Right lobe of liver (tissue), 6 donors: Measurements from ENCODE around the gene IFNL2. TPM values are rescaled to one million over a fixed set of nuclear protein-coding genes. Genes with fewer than 3 reads are reported as not detected.

Experiments used
- ATAC-seq, 4 donors: fragments of 200-7000 bp; cut with Tn5 transposase; one replicate each; pipeline ENCODE4 v1.9.1; 2020; ENCODE audit warnings: mild to moderate bottlenecking in 4 of 4, moderate library complexity in 4 of 4
- DNase-seq, 3 donors: peaks; one replicate each; pipeline ENCODE4 v3.0.0-alpha.2; 2020
- H3K27ac ChIP-seq, 3 donors: fragments of 200-600 bp; one replicate each; pipeline ENCODE4 v1.8.0; 2022
- H3K27me3 ChIP-seq, 2 donors: fragments of 200-600 bp; one replicate each; pipeline ENCODE4 v1.8.0; 2022
- H3K36me3 ChIP-seq, 4 donors: fragments of 200-600 bp; sonication (generic) in 1 of 4; one replicate each; pipeline versions ENCODE4 v1.5.1 to v1.8.0; 2017 to 2022; ENCODE audit warnings: control low read depth in 1 of 4
- H3K4me1 ChIP-seq, 4 donors: fragments of 200-600 bp; sonication (generic) in 1 of 4; one replicate each; pipeline versions ENCODE4 v1.5.1 to v1.8.0; 2017 to 2022; ENCODE audit warnings: control low read depth in 1 of 4
- H3K4me3 ChIP-seq, 3 donors: fragments of 200-600 bp; one replicate each; pipeline ENCODE4 v1.8.0; 2022
- H3K9me3 ChIP-seq, 4 donors: fragments of 200-600 bp; sonication (generic) in 1 of 4; one replicate each; pipeline versions ENCODE4 v1.5.1 to v1.8.0; 2017 to 2022; ENCODE audit warnings: control low read depth in 1 of 4
- CTCF ChIP-seq, 4 donors: fragments of 200-600 bp in 3 of 4; fragments of 450-650 bp in 1 of 4; IDR thresholded peaks; one replicate each; pipeline versions ENCODE4 v1.5.1 to v1.8.0; 2016 to 2022; ENCODE audit warnings: antibody characterized with exemption in 4 of 4, mild to moderate bottlenecking in 2 of 4
- POLR2A ChIP-seq: fragments of 450-650 bp; IDR thresholded peaks from one replicate; pipeline ENCODE4 v1.6.1; 2017; ENCODE audit warnings: antibody characterized with exemption, mild to moderate bottlenecking
- WGBS: methylation state at CpG from one replicate; pipeline ENCODE4 v1.1.6; 2018; ENCODE audit warnings: low coverage, low lambda C conversion rate; ENCODE audit not compliant: insufficient coverage; ENCODE audit errors: missing lambda C conversion rate; 5-methylcytosine and 5-hydroxymethylcytosine counted together
- intact Hi-C, 2 donors: fragments of 100-400 bp; cut with DNase I; formaldehyde crosslinking; loops; one replicate each; pipeline versions ENCODE4 v1.11.2 to v1.14.1; 2022
- total RNA-seq, 6 experiments: library from RNA; depleted of rRNA in 2 of 6; stranded (reverse); fragments of >200 nt in 2 of 6; fragmentation: NEBNext Ultra II Directional in 3 of 6; extraction: Animal tissue kit (Norgen Biotek cat#: 25700) in 3 of 6; gene quantifications; one replicate each; pipeline versions ENCODE4 v1.1.0 to v1.2.4, GENCODE V29; 2016 to 2023
- donor health status: DM: no; HTN: yes; CAD: no.
- donor health status: DM: no; HTN: no; CAD: no.
- donor health status: DM: no; HTN: no; CAD: no.
- donor health status: DM: no; HTN: yes; CAD: no.
- donor health status: DM: no; HTN: yes; CAD: no.

The IFNL2 gene
- total RNA-seq, 6 experiments from 2014 or later, result not detected

GRCh38 chr19:39252458-39252857 lies 15.7 kb upstream of the IFNL2 start:
- Histone ChIP-seq H3K27me3 (peaks cover 0 to 8% of the 10 kb centered on the region in 2 donors), H3K27ac (no peak overlapping the region), H3K9me3 (no peaks in the 10 kb centered on the region), H3K4me3 (no peak overlapping the region), H3K4me1 (peaks cover 0 to 14% (median 2%) of the 10 kb centered on the region in 4 donors), H3K36me3 (no peaks in the 10 kb centered on the region)
- DNase-seq (no peak), ATAC-seq (no peak)
- TF ChIP-seq POLR2A (no peak), CTCF (IDR thresholded peaks at IDR 0.05) (no peak)
- WGBS, result 65% methylated on average over 3 of the region's 3 CpGs
- intact Hi-C loops, result no loop called here

- Histone ChIP-seq H3K9me3 (no peaks in the 10 kb centered on the region), H3K27me3 (no peaks in the 10 kb centered on the region), H3K4me1 (peaks cover 0 to 9% (median under 1%) of the 10 kb centered on the region in 4 donors), H3K4me3 (no peak overlapping the region), H3K36me3 (no peaks in the 10 kb centered on the region), H3K27ac (no peak overlapping the region)
- DNase-seq, result no peak
- ATAC-seq, result no peak
- intact Hi-C loops, result no loop called here
- 52% methylated on average over 7 of the region's 8 CpGs for WGBS
- no peak for TF ChIP-seq CTCF (IDR thresholded peaks at IDR 0.05)
- no peak for TF ChIP-seq POLR2A
These were observed 14.6 kb upstream of the IFNL2 start for GRCh38 chr19:39253374-39254149.

- no peak for TF ChIP-seq CTCF (IDR thresholded peaks at IDR 0.05)
- Histone ChIP-seq H3K9me3 (no peaks in the 10 kb centered on the region), H3K4me1 (no peaks in the 10 kb centered on the region), H3K27ac (no peak overlapping the region), H3K27me3 (no peaks in the 10 kb centered on the region), H3K4me3 (no peak overlapping the region), H3K36me3 (no peaks in the 10 kb centered on the region)
- DNase-seq (peak in 1 of 3 donors; percentile 62), ATAC-seq (peak in 1 of 4 donors; percentile 83)
- intact Hi-C loops, result no loop called here
- 66% methylated on average over 11 of the region's 29 CpGs for WGBS
These were observed 13.5 kb upstream of the IFNL2 start for GRCh38 chr19:39254531-39255345.

GRCh38 chr19:39257227-39257626 lies 11.0 kb upstream of the IFNL2 start:
- H3K36me3 ChIP-seq, result no peaks in the 10 kb centered on the region
- no peak overlapping the region for H3K4me3 ChIP-seq
- WGBS, result 91% methylated on average over 4 of the region's 4 CpGs
- ATAC-seq (no peak), DNase-seq (no peak)
- no peaks in the 10 kb centered on the region for H3K4me1 ChIP-seq
- intact Hi-C loops, result no loop called here
- no peaks in the 10 kb centered on the region for H3K27me3 ChIP-seq
- H3K27ac ChIP-seq, result no peak overlapping the region
- TF ChIP-seq POLR2A (no peak), CTCF (IDR thresholded peaks at IDR 0.05) (no peak)
- no peaks in the 10 kb centered on the region for H3K9me3 ChIP-seq
